ENCODE results near the gene STRBP.

Gene STRBP

DNA sequence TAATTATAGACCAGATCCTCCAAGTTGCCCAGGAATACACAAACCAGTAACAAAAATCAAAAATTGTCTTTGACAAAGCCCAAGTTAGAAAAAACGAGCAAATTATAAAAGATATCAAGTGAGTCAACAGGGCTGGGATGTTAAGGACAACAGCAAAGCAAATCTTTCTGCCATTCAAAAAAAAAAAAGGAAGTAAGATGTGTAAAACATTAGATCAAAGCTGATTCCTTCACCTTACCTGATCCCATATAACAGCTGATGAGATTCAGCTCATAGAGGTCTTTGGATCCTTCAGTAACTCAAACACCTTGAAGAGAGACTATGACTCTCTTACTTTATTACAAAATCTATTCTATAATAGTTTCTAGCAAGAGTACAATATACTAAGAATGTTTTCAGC lies 100.9 kb downstream of the STRBP start:
- DNase-seq (ENCODE audit: low read depth): no peak
- no peak overlapping the region for H3K4me3 ChIP-seq (ENCODE audit: low read depth, low read length)
- TF ChIP-seq, protein P1, sequence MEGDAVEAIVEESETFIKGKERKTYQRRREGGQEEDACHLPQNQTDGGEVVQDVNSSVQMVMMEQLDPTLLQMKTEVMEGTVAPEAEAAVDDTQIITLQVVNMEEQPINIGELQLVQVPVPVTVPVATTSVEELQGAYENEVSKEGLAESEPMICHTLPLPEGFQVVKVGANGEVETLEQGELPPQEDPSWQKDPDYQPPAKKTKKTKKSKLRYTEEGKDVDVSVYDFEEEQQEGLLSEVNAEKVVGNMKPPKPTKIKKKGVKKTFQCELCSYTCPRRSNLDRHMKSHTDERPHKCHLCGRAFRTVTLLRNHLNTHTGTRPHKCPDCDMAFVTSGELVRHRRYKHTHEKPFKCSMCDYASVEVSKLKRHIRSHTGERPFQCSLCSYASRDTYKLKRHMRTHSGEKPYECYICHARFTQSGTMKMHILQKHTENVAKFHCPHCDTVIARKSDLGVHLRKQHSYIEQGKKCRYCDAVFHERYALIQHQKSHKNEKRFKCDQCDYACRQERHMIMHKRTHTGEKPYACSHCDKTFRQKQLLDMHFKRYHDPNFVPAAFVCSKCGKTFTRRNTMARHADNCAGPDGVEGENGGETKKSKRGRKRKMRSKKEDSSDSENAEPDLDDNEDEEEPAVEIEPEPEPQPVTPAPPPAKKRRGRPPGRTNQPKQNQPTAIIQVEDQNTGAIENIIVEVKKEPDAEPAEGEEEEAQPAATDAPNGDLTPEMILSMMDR (IDR thresholded peaks at IDR 0.05; ENCODE audit: control insufficient read depth, extremely low read depth, insufficient read depth): no peak

DNA sequence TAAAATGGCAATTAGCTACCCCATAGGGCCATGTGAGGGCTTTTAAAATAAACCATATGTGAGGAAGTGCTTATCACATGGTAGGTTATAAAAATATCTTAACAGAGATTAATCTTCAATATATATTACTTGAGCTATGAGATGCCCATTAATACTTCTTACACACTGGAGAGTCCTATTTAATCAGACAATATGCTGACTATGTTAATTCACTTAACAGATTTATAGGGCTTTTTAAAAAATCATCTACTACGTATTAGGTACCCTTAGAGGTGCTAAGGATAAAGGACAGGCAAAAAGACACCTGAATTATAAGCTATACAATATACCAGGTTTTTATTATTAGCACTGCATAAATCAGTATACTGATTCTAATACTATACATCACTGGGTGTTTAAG lies 102.6 kb downstream of the STRBP start:
- TF ChIP-seq, protein P1 (IDR thresholded peaks at IDR 0.05; ENCODE audit: control insufficient read depth, extremely low read depth, insufficient read depth): no peak
- DNase-seq (ENCODE audit: low read depth): no peak
- H3K4me3 ChIP-seq (ENCODE audit: low read depth, low read length): no peak overlapping the region

DNA sequence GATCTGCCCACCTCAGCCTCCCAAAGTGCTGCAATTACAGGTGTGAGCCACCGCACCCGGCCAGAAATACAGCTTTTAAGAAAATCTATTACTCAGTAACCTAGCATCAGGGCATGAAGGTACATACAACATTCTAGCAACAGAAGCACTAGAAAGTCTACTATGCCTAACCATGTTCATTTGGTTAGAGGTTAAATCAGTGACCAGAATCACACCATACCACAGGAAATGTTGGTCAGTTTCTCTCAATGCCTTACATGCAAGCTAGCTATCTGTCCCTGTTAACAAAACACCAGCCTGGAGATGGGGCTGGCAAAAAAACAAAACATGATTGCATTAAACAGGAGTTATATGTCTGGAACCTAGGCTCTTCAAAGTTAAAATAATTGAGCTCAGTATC lies 104.1 kb downstream of the STRBP start:
- TF ChIP-seq, protein P1 (IDR thresholded peaks at IDR 0.05; ENCODE audit: control insufficient read depth, extremely low read depth, insufficient read depth): no peak

DNA sequence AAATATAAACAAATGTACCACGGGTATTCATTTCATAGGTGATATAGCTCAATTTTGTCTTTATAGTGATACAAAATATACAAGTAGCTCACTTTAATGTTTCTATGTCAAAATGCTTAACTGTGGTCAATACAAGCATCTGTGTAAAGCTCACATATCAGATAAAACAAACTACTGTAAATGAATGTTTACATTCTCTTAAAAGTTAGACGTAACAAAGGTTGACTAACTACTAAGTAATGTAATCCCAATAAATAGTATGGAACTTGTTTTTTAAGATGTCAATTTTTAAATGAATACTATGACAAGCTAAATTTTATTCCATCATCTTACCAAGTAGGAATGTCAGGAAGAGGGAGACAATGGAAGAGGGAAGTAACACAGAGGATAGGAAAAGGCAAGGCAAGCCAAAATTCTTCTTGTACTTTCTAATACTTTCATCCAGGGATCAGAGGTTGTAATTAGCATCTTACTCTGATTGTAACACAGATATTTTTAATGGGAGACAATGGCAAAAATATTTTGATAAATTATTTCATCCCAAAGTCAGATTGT lies 105.5 kb downstream of the STRBP start:
- TF ChIP-seq, protein P1 (IDR thresholded peaks at IDR 0.05; ENCODE audit: control insufficient read depth, extremely low read depth, insufficient read depth): no peak
- H3K4me3 ChIP-seq (ENCODE audit: low read depth, low read length): no peak overlapping the region
- no peak for DNase-seq (ENCODE audit: low read depth)

More for the DNA sequence above, 104.1 kb downstream of the STRBP start:
- no peak overlapping the region for H3K4me3 ChIP-seq (ENCODE audit: low read depth, low read length)
- no peak for DNase-seq (ENCODE audit: low read depth)

DNA sequence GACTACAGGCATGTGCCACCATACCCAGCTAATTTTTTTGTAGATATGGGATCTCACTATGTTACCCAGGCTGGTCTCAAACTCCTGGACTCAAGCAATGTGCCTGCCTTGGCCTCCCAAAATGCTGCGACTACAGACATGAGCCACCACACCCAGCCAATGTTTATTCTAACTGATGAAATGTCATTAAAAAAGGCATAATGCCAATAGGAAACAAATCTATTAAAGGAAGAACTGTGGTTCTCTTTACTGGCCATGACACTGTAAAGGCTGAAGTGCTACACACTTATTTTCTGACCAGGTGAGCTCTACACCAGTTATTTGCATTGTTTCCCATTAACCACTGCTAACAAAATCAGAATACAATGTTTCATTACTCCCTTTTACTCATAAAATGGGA lies 106.0 kb downstream of the STRBP start:
- no peak overlapping the region for H3K4me3 ChIP-seq (ENCODE audit: low read depth, low read length)
- peak; percentile 57 for DNase-seq (ENCODE audit: low read depth)
- TF ChIP-seq, protein P1 (IDR thresholded peaks at IDR 0.05; ENCODE audit: control insufficient read depth, extremely low read depth, insufficient read depth): no peak

DNA sequence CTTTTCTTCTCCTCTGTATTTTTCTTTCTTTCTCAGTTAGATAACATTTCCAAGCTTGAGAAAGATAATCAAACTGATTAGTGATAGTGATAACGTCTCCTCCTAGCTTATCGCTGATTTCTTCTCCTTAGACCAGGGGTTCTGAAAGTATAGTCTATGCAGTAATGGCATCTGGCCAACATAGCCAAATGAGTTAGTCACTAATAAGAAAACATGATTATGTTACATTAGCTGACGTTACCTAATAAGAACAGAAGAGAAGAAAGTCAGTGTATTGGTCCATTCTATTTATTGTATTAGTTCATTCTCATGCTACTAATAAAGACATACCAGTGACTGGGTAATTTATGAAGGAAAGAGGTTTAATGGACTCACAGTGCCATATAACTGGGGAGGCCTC lies 111.2 kb downstream of the STRBP start:
- no peak overlapping the region for H3K4me3 ChIP-seq (ENCODE audit: low read depth, low read length)
- no peak for DNase-seq (ENCODE audit: low read depth)
- TF ChIP-seq, protein P1 (IDR thresholded peaks at IDR 0.05; ENCODE audit: control insufficient read depth, extremely low read depth, insufficient read depth): no peak
